Neural crest cell (in vitro differentiated cells): ENCODE measurements around the gene HEMGN. TPM values are rescaled to one million over a fixed set of nuclear protein-coding genes. Genes with fewer than 3 reads are reported as not detected.

Experiments
- DNase-seq: peaks from one replicate; pipeline ENCODE4 v3.0.0; 2021; ENCODE audit warnings: low read depth, mixed read lengths, low spot score
- H3K27ac Mint-ChIP-seq: one replicate; pipeline ENCODE4 v1.8.0; 2021; ENCODE audit warnings: mild to moderate bottlenecking, mixed read lengths; ENCODE audit not compliant: unreplicated experiment
- H3K27me3 Mint-ChIP-seq: 2 replicates; pipeline ENCODE4 v1.8.0; 2021; ENCODE audit warnings: low read depth, mild to moderate bottlenecking, mixed read lengths
- H3K36me3 Mint-ChIP-seq: 2 replicates; pipeline ENCODE4 v1.8.0; 2021; ENCODE audit warnings: low read depth, mild to moderate bottlenecking, mixed read lengths
- H3K4me1 Mint-ChIP-seq: 2 replicates; pipeline ENCODE4 v1.8.0; 2021; ENCODE audit warnings: mixed read lengths
- H3K4me3 Mint-ChIP-seq: one replicate; pipeline ENCODE4 v1.8.0; 2021; ENCODE audit warnings: mild to moderate bottlenecking, mixed read lengths
- H3K9me3 Mint-ChIP-seq: 2 replicates; pipeline ENCODE4 v1.8.0; 2021; ENCODE audit warnings: mixed read lengths
- CTCF ChIP-seq: fragments of 200-600 bp; sonication (generic); conservative IDR thresholded peaks from 2 replicates; pipeline ENCODE4 v1.5.0; 2021; ENCODE audit warnings: antibody characterized with exemption, mild to moderate bottlenecking
- total RNA-seq: library from RNA; stranded (reverse); gene quantifications from 2 replicates; pipeline ENCODE4 v1.2.1, GENCODE V29; 2021

HEMGN gene
- total RNA-seq, 1 donor from 2014 or later, result not detected

DNA sequence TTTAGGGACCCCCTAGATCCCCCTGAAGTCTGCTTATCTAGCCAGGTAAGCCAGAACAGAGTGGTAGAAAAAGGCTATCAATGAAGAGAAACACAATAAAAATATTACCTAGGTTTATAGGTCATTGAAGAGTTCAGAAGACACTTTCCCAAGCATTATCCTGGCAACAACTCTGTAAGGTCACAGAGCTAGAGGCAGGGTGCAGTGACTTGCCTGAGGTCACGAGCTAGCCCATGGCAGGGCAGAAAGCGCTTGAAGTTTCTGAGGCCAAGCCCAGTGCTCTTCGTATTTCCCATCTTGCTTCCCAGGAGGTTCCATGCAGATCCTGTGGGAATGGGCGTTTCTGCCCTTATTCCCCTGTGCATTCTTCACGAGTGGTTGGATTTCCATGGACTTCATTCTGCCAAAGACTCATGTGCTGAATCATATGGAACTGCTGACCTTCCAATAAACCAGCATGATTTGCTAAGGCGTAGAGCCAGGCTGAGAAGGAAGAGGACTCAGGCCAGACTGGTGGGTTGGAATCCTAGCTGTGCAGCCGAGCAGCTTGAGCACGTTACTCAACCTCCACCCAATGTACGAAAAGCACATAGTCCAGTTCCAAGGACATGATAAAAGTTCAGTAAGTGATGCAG lies 37.8 kb downstream of the HEMGN start:
- peaks cover 10% of the 10 kb centered on the region for H3K36me3 Mint-ChIP-seq
- H3K27me3 Mint-ChIP-seq, result no peaks in the 10 kb centered on the region
- no peaks in the 10 kb centered on the region for H3K4me1 Mint-ChIP-seq
- no peak overlapping the region for H3K4me3 Mint-ChIP-seq
- no peak overlapping the region for H3K27ac Mint-ChIP-seq
- TF ChIP-seq CTCF, result no peak
- no peaks in the 10 kb centered on the region for H3K9me3 Mint-ChIP-seq
- DNase-seq, result no peak

DNA sequence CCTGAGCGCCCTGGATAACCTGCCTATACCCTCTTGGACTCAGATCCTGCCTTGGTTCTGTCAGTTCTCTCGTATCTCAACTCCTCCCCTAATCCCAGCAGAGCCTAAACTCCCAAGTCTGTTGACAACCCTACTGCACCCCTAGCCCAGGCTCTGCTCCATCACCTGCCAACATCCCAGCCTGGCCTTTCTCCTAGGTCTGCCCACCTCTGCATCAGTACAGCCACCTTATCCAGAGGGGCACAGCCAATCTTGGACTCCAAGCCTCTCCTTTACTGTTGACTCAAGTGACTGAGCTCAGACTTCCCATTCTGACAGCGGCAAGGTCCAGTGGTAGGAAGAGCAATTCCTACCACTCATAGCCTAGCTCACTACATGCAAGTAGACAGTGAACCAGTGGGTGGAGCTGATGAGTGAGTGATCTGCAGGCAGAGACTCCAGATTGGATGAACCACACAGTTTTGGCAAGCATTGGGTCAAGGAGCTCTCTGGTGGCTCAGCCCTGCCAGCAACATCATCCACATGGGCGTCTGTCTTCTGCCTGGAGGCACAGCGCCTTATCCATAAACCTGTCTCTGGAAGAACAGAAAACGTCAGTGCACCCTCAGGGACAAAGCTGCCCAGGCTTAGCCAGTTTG lies 42.2 kb downstream of the HEMGN start:
- TF ChIP-seq CTCF, result no peak
- no peaks in the 10 kb centered on the region for H3K4me1 Mint-ChIP-seq
- peaks cover 2% of the 10 kb centered on the region for H3K27me3 Mint-ChIP-seq
- DNase-seq, result no peak
- no peak overlapping the region for H3K4me3 Mint-ChIP-seq
- peaks cover 12% of the 10 kb centered on the region for H3K36me3 Mint-ChIP-seq
- H3K27ac Mint-ChIP-seq, result no peak overlapping the region
- peaks cover 13% of the 10 kb centered on the region for H3K9me3 Mint-ChIP-seq

DNA sequence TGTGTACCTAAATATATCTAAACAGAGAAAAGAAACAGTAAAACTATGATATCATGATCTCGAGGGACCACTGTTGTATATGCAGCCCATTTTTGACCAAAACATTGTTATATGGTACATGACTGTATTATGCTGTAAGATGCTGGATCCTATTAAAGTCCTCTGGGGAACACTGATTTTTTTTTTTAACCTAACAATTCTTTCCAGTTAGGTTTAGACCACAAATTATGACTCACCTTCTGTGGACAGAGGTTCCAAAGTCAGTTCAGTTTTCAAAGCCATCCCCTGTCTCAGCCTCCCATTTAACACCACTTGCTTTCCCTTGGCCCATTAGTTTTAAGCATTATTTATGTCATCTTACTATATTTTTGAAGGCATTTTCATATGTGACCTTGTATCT lies 42.8 kb downstream of the HEMGN start:
- DNase-seq, result no peak
- TF ChIP-seq CTCF, result no peak
- Mint-ChIP-seq H3K27ac (no peak overlapping the region), H3K4me1 (no peaks in the 10 kb centered on the region), H3K4me3 (no peak overlapping the region), H3K36me3 (peaks cover 12% of the 10 kb centered on the region), H3K9me3 (peaks cover 13% of the 10 kb centered on the region), H3K27me3 (peaks cover 2% of the 10 kb centered on the region)

DNA sequence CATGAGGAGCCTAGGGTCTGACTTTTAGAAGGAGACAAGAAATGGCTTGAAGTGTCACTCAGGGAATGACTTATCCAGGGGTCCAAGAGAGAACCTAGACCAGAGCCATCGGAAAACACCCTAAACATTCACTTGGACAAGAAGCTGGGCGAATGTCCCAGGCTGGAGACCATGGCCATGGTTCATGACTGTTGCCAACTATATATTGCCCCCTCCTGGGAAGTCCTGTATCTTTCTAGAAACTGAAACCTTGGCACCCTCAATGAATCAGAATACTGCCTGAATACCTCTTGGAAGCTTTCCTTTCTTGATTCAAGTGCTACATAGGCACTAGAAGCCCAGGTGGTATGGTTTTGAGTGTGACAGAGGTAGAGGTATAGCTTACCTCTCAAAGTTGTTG lies 45.6 kb downstream of the HEMGN start:
- H3K9me3 Mint-ChIP-seq, result peaks cover 13% of the 10 kb centered on the region
- H3K27ac Mint-ChIP-seq, result no peak overlapping the region
- peaks cover 11% of the 10 kb centered on the region for H3K4me1 Mint-ChIP-seq
- no peak overlapping the region for H3K4me3 Mint-ChIP-seq
- TF ChIP-seq CTCF, result no peak
- peaks cover 12% of the 10 kb centered on the region for H3K36me3 Mint-ChIP-seq
- H3K27me3 Mint-ChIP-seq, result peaks cover 25% of the 10 kb centered on the region
- no peak for DNase-seq

- Mint-ChIP-seq H3K36me3 (peaks cover 12% of the 10 kb centered on the region), H3K9me3 (peaks cover 13% of the 10 kb centered on the region), H3K4me3 (no peak overlapping the region), H3K4me1 (peaks cover 11% of the 10 kb centered on the region), H3K27me3 (peaks cover 25% of the 10 kb centered on the region), H3K27ac (peak overlapping the region; percentile 27)
- TF ChIP-seq CTCF, result no peak
- no peak for DNase-seq
Measured at GRCh38 chr9:97891736-97892135, 46.2 kb downstream of the HEMGN start.
